Natural killer cell (primary cell): ENCODE data around the gene TNNI3. TPM values are rescaled to one million over a fixed set of nuclear protein-coding genes. Genes with fewer than 3 reads are reported as not detected.

ENCODE experiments used
- ATAC-seq, 3 donors: fragments of 150-1000 bp in 2 of 3; fragments of 200-7000 bp in 1 of 3; cut with Tn5 transposase; 1 replicate in 1 of 3; 2 replicates in 2 of 3; pipeline ENCODE4 v1.10.0; 2021; ENCODE audit warnings: mild to moderate bottlenecking in 2 of 3, moderate library complexity in 2 of 3
- DNase-seq, 2 donors: peaks; one replicate each; pipeline versions ENCODE4 v3.0.0 to v3.0.0-alpha.2; 2013 to 2021; ENCODE audit warnings: mixed read lengths in 1 of 2
- H3K27ac ChIP-seq: one replicate; pipeline ENCODE4 v1.5.1; 2013; ENCODE audit warnings: mild to moderate bottlenecking, low read length
- H3K27me3 ChIP-seq: one replicate; pipeline ENCODE4 v1.6.1; 2013; ENCODE audit warnings: low read length; ENCODE audit not compliant: control insufficient read depth, insufficient read depth
- H3K36me3 ChIP-seq: one replicate; pipeline ENCODE4 v1.6.1; 2013; ENCODE audit warnings: low read length; ENCODE audit not compliant: control insufficient read depth, insufficient read depth
- H3K4me1 ChIP-seq: one replicate; pipeline ENCODE4 v1.6.1; 2013; ENCODE audit warnings: low read length; ENCODE audit not compliant: control insufficient read depth, insufficient read depth
- H3K4me3 ChIP-seq: one replicate; pipeline ENCODE4 v1.5.1; 2013; ENCODE audit warnings: low read length
- H3K9me3 ChIP-seq: one replicate; pipeline ENCODE4 v1.6.1; 2013; ENCODE audit warnings: low read length; ENCODE audit not compliant: control insufficient read depth, insufficient read depth
- H3K27ac Mint-ChIP-seq, 2 donors: one replicate each; pipeline ENCODE4 v1.8.0; 2022; ENCODE audit warnings: mild to moderate bottlenecking in 2 of 2, mixed read lengths in 2 of 2, moderate library complexity in 1 of 2
- H3K27me3 Mint-ChIP-seq, 2 donors: one replicate each; pipeline ENCODE4 v1.8.0; 2022; ENCODE audit warnings: low read depth in 2 of 2, mixed read lengths in 2 of 2
- H3K36me3 Mint-ChIP-seq: one replicate; pipeline ENCODE4 v1.8.0; 2022; ENCODE audit warnings: mixed read lengths
- H3K4me1 Mint-ChIP-seq, 2 donors: one replicate each; pipeline ENCODE4 v1.8.0; 2022; ENCODE audit warnings: mixed read lengths in 2 of 2
- H3K4me3 Mint-ChIP-seq: one replicate; pipeline ENCODE4 v1.8.0; 2022; ENCODE audit warnings: mild to moderate bottlenecking, moderate library complexity, mixed read lengths
- H3K9me3 Mint-ChIP-seq, 2 donors: one replicate each; pipeline ENCODE4 v1.8.0; 2022; ENCODE audit warnings: mixed read lengths in 2 of 2
- CTCF ChIP-seq: fragments of 200-600 bp; IDR thresholded peaks from one replicate; pipeline ENCODE4 v1.8.0; 2022; ENCODE audit warnings: antibody characterized with exemption
- WGBS: methylation state at CpG from one replicate; pipeline ENCODE4 v1.1.7; 2013; ENCODE audit warnings: missing lambda C conversion rate; ENCODE audit not compliant: insufficient coverage; 5-methylcytosine and 5-hydroxymethylcytosine counted together
- intact Hi-C: fragments of 100-400 bp; cut with micrococcal nuclease; formaldehyde crosslinking; loops from one replicate; pipeline ENCODE4 v1.14.2; 2022
- total RNA-seq, 4 donors: library from RNA; stranded (reverse); fragments of 120-200 nt in 1 of 4; gene quantifications; one replicate each; pipeline versions ENCODE4 v1.2.3 to v1.2.4, GENCODE V29; 2013 to 2022

The TNNI3 gene
- total RNA-seq, 3 donors from 2014 or later (not counting 1 experiment from before 2014, with no cell fraction given) = 0.94 TPM; not detected in 2

- peaks cover 13 to 18% of the 10 kb centered on the region in 2 donors for H3K27me3 Mint-ChIP-seq
- peaks cover 36 to 44% of the 10 kb centered on the region in 2 donors for H3K4me1 Mint-ChIP-seq
- no peak overlapping the region for H3K4me3 ChIP-seq
- no peaks in the 10 kb centered on the region for H3K27me3 ChIP-seq
- WGBS = 78% methylated on average over 14 of the region's 14 CpGs
- no peak for TF ChIP-seq CTCF
- H3K9me3 Mint-ChIP-seq = no peaks in the 10 kb centered on the region
- H3K36me3 Mint-ChIP-seq = no peaks in the 10 kb centered on the region
- H3K27ac Mint-ChIP-seq = no peak overlapping the region
- peaks cover 39% of the 10 kb centered on the region for H3K4me1 ChIP-seq
- intact Hi-C loops = loop anchor here (5.0 kb wide), 1 partner anchor 37 kb away; no protein-coding TSS in a partner anchor
- no peak overlapping the region for H3K27ac ChIP-seq
- peak overlapping the region; percentile 18 for H3K4me3 Mint-ChIP-seq
- H3K36me3 ChIP-seq = no peaks in the 10 kb centered on the region
- ATAC-seq (no peak), DNase-seq (peak in 1 of 2 donors; percentile 53)
- H3K9me3 ChIP-seq = no peaks in the 10 kb centered on the region
These were observed 38.5 kb downstream of the TNNI3 start for GRCh38 chr19:55119053-55119452.

GRCh38 chr19:55118401-55118991 is 39.0 kb downstream of the TNNI3 start:
- 24% methylated on average over 22 of the region's 22 CpGs for WGBS
- H3K4me1 Mint-ChIP-seq = peaks cover 36 to 45% of the 10 kb centered on the region in 2 donors
- no peaks in the 10 kb centered on the region for H3K36me3 Mint-ChIP-seq
- H3K36me3 ChIP-seq = no peaks in the 10 kb centered on the region
- H3K4me3 Mint-ChIP-seq = peak overlapping the region; percentile 97
- H3K9me3 Mint-ChIP-seq = no peaks in the 10 kb centered on the region
- H3K27me3 ChIP-seq = no peaks in the 10 kb centered on the region
- no peaks in the 10 kb centered on the region for H3K9me3 ChIP-seq
- no peak overlapping the region for H3K27ac ChIP-seq
- intact Hi-C loops = loop anchor here (5.0 kb wide), 1 partner anchor 36 kb away; no protein-coding TSS in a partner anchor
- peak overlapping the region; percentile 84 to 98 for H3K27ac Mint-ChIP-seq
- DNase-seq (peak in 1 of 2 donors; percentile 27), ATAC-seq (no peak)
- H3K4me1 ChIP-seq = peaks cover 43% of the 10 kb centered on the region
- no peak for TF ChIP-seq CTCF
- H3K27me3 Mint-ChIP-seq = peaks cover 7 to 12% of the 10 kb centered on the region in 2 donors
- peak overlapping the region; percentile 69 for H3K4me3 ChIP-seq

GRCh38 chr19:55117663-55118391 is 39.7 kb downstream of the TNNI3 start:
- Histone ChIP-seq H3K27ac (peak overlapping the region; percentile 44), H3K9me3 (no peaks in the 10 kb centered on the region), H3K4me1 (peaks cover 50% of the 10 kb centered on the region), H3K27me3 (no peaks in the 10 kb centered on the region), H3K36me3 (peaks cover 1% of the 10 kb centered on the region), H3K4me3 (peak overlapping the region; percentile 69)
- peak; percentile 90 to 98 (median 93) for ATAC-seq
- Mint-ChIP-seq H3K27me3 (peaks cover under 1 to 6% of the 10 kb centered on the region in 2 donors), H3K9me3 (no peaks in the 10 kb centered on the region), H3K4me1 (peaks cover 36 to 48% of the 10 kb centered on the region in 2 donors), H3K4me3 (peak overlapping the region; percentile 97), H3K36me3 (no peaks in the 10 kb centered on the region), H3K27ac (peak overlapping the region; percentile 84 to 98)
- under 1% methylated on average over 44 of the region's 44 CpGs for WGBS
- DNase-seq = peak; percentile 93 to 98
- intact Hi-C loops = loop anchor here (1.0 to 5.0 kb wide), 2 partner anchors 36 to 61 kb away; no protein-coding TSS in a partner anchor
- TF ChIP-seq CTCF = no peak
